GDM1 (cell line): ENCODE results near the gene C11orf98.
"Not testable (repeated sequence)": the region's sequence is repeated elsewhere in the genome, so short reads cannot be mapped to it uniquely, and the experiment has no call there.

Experiments used
- DNase-seq: peaks from one replicate; lab custom pipeline; 2025; lab: John Stamatoyannopoulos, UW

Gene C11orf98

GRCh38 chr11:62682518-62682917 is 17.5 kb upstream of the C11orf98 start:
- no peak for DNase-seq

- DNase-seq, result peak; percentile 42
Observed at GRCh38 chr11:62680825-62681240, 15.8 kb upstream of the C11orf98 start.

DNA sequence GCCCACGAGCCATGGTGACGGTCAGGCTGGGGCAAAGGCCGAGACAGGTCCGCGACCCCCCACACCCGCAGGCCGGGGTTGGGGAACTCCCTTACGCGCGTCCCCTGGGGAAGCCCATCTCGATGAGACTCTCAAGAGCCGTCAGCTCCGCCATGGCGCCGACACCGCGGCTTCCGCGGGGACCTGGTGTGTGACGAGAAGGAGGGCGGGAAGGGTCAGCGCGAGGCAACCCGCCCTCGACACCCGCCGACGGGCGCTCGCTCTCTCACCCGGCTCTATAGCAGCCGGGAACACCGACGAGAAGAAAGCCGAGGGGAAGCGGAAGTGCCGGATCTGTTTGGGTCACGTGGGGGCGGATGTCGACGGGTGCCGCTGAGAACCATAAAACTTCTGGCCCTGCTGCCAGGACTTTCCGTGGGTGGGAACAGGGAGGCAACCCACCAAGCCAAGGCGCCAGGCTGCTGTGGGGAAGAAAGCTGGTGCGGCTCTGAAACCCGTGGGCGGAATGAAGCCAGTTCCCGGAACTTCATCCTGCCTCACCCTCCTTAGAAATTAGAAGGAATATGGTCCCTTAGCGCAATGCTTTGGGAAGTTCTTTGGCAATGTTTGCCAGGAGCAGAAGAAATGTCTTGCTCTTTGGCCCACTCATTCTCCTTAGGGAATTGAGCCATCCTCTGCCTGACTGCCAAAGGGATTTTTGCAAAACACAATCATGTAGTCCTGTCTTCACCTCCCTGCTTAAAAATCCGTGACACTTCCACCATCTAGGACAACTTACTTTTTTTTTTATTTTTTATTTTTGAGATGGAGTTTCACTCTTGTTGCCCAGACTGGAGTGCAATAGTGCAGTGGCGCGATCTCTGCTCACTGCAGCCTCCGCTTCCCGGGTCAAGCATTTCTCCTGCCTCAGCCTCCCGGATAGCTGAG is 14.0 kb upstream of the C11orf98 start, which contains the start of gene UBXN1:
Gene UBXN1, minus strand, starts transcription at position 304 of the 927 bp plus-strand sequence. Its CDS starts 150 bp downstream, at position 154.
- DNase-seq, result peak; percentile 79

DNA sequence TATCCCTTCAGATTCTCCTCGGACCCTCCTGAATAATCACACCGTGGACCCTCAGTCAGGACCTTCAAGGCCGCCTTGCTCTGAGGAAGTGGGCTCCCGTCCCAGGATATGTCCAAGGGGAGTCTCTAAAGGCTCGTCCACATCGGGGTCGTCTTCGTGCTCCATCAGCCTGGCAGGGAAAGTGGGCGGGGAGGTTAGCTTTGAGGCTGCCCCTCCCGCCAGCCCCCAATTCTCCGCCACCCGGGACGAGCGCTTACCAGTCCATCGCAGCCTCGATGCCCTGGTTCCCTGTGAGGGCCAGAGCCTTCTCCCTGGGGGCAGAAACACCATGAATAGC is 13.4 kb upstream of the C11orf98 start:
- no peak for DNase-seq

DNA sequence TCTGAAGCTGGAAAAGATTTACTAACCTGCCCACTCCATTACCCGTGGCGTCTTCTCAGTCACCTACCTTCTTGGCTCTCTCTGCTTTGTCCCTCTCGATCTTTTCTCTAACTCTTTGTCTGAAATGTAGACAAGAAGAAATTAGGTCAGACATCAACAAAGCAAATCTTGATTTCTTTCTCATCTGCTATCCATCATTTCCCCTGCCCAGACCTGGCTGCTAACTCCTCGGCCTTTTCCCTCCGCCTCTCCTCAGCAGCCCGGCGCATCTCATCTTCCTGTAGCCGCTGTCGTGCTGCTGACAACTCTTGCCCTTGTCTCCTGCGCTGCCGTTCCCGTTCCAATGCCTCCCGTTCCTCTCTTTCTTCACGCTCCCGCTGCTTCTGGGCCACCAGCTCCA is 12.7 kb upstream of the C11orf98 start:
- no peak for DNase-seq

- no peak for DNase-seq
Observed at GRCh38 chr11:62677156-62677555, 12.1 kb upstream of the C11orf98 start.

DNA sequence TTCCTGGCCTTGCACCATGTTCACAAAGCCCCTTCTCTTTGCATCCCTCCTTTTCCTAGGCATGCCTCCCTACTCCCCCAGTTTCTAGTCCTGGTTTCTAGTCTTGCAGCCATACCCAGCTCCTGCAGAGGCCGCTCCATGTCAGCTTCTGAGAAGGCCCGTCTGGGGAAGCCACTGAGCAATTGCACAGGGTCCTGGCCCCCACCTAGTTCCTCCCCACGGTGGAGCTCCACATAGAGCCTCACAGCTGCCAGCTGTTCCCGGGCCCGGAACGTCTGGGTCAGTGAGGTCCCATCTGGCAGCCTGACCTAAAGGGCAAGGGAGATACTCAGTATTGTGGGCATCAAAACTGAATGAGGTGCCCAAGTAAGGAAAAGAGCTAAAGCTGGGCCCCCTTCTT is 11.7 kb upstream of the C11orf98 start:
- no peak for DNase-seq

- not testable (repeated sequence) for DNase-seq
Observed at GRCh38 chr11:62675415-62675814, 10.4 kb upstream of the C11orf98 start.

GRCh38 chr11:62673196-62673525 is 8.2 kb upstream of the C11orf98 start:
- DNase-seq, result no peak

DNA sequence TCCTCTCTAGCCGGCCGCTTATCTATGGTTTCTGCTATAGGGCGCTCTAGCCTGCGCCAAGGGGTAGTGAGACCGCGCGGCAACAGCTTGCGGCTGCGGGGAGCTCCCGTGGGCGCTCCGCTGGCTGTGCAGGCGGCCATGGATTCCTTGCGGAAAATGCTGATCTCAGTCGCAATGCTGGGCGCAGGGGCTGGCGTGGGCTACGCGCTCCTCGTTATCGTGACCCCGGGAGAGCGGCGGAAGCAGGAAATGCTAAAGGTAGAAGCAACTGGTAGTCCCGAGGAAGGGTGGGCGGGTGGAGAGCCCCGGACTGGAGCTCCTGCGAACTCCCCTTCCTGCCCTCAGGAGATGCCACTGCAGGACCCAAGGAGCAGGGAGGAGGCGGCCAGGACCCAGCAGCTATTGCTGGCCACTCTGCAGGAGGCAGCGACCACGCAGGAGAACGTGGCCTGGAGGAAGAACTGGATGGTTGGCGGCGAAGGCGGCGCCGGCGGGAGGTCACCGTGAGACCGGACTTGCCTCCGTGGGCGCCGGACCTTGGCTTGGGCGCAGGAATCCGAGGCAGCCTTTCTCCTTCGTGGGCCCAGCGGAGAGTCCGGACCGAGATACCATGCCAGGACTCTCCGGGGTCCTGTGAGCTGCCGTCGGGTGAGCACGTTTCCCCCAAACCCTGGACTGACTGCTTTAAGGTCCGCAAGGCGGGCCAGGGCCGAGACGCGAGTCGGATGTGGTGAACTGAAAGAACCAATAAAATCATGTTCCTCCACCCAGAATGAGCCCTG is 6.8 kb upstream of the C11orf98 start, which contains the start of the genes LBHD1 and UQCC3:
Gene LBHD1, minus strand, starts transcription at position 660 of the 782 bp plus-strand sequence. CDS start 2,236 bp downstream, outside the sequence.
Gene UQCC3, plus strand, starts transcription at position 66 of the 782 bp plus-strand sequence. Its CDS starts 73 bp downstream, at position 139.
- DNase-seq, result peak; percentile 86

GRCh38 chr11:62671236-62671607 is 6.2 kb upstream of the C11orf98 start:
- no peak for DNase-seq

- no peak for DNase-seq
Observed at GRCh38 chr11:62669420-62670161, 4.6 kb upstream of the C11orf98 start.

DNA sequence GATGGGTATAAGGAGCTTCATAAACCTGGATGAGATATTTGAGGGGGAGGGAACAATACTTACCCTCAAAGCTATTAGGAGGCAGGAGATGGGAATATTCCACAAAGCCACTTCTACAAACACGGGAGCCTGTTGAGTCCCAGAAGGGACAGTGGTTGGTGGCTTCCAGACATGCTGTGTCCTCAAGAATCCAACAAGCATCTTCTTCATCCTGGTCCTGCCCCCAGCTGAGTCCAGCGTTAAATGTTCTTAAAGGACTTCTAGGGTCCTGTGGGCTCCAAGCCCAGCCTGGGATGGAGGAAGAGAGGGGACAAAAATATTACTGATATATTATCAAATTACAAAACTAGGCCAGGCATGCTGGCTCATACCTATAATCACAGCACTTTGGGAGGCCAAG is 2.5 kb upstream of the C11orf98 start:
- DNase-seq, result no peak

DNA sequence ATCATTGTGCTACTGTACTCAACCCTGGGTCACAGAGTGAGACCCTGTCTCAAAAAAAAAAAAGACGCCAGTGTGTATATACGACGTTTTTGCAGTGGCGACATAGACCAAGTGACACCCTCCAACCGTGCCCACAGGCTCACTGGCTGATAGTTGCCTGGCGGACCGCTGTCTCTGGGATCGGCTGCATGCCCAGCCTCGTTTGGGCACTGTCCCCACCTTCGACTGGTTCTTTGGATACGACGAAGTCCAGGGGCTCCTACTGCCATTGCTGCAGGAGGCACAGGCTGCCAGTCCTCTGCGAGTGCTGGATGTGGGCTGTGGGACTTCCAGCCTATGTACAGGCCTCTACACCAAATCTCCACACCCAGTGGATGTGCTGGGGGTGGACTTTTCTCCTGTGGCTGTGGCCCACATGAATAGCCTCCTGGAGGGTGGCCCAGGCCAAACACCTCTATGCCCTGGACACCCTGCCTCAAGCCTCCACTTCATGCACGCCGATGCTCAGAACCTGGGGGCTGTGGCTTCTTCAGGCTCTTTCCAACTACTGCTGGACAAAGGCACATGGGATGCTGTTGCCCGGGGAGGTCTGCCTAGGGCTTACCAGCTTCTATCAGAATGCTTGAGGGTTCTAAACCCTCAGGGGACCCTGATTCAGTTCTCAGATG is 1.4 kb upstream of the C11orf98 start:
- DNase-seq, result no peak

- DNase-seq, result no peak
Observed at GRCh38 chr11:62665599-62666258, 719 bp upstream of the C11orf98 start.

- DNase-seq, result no peak
Observed at GRCh38 chr11:62664405-62665074, 470 bp downstream of the C11orf98 start.

DNA sequence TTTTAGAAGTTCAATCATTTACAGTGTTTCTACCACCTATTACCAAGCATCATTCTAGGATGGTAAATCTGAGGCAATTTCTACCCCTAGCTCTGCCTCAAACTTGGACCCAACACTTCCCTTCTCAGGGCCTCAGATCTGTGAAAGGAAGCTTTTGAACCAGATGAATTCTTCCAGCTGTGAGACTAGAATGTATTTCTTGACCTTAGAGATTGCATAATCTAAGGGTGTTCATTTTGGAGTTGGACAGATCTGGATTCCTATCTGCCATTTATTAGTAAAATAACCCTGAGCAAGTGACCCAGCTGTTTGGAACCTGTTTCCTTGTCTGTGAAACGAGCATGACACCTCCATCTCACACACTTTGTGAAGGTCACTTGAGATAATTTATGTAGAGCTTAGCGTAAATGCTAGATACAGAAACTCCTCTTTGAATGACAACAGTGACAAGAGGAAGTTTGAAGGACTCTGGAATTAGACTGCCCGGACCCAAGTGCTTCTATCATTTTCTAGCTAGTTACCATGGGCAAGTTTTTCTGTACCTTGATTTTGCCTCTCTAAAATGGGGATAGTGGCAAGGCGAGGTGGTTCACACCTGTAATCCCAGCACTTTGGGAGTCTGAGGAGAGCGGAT is 8.1 kb downstream of the C11orf98 start:
- DNase-seq, result no peak

- DNase-seq, result no peak
Observed at GRCh38 chr11:62654297-62654696, 10.7 kb downstream of the C11orf98 start.

DNA sequence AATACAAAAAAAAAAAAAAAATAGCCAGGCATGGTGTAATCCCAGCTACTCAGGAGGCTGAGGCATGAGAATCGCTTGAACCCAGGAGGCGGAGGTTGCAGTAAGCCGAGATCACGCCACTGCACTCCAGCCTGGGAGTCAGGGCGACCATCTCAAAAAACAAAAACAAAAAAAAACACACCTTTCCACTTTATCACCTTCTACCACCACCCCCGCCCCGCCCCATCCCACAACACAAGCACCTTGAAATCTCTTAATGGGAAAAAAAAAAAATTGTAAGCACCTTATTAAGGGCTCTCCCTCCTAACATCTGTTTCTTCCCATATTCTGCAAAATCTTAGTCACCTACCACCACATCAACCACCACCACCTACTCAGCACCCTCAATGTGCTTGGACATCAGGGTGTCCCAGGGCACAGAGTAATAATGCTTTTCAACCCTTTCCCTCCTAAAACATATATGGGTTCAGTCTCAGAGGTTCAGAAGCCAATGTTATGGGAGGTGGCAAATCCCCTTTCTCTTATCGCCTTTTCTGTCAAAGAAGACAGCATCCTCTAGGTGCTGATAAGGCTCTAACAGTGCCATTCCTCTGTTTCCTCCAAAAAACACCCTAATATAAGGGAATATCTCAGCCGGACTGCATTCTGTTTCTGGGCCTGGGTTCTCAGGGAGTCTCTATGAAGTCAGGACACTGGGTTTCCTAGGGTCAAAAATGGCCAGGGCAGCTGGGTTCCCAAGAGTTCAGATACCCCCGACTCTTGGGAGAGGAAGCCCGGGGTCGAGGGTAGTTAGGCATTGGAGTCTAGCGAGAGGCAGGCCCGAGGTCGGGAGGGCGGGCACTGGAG is 12.6 kb downstream of the C11orf98 start:
- no peak for DNase-seq
